ENCODE data around the gene APOL6.
"Not testable (repeated sequence)": the region's sequence is repeated elsewhere in the genome, so short reads cannot be mapped to it uniquely, and the experiment has no call there.

The APOL6 gene

GRCh38 chr22:35679492-35679891, 31.2 kb downstream of the APOL6 start:
- DNase-seq (ENCODE audit: low read depth), result not testable (repeated sequence)

- no peak for DNase-seq (ENCODE audit: low read depth)
Observed at GRCh38 chr22:35681454-35682052, 33.3 kb downstream of the APOL6 start.

GRCh38 chr22:35683560-35683959, 35.3 kb downstream of the APOL6 start:
- no peak for DNase-seq (ENCODE audit: low read depth)

- DNase-seq (ENCODE audit: low read depth), result no peak
Observed at GRCh38 chr22:35684270-35684700, 36.0 kb downstream of the APOL6 start.

- no peak for DNase-seq (ENCODE audit: low read depth)
Observed at GRCh38 chr22:35684732-35685131, 36.5 kb downstream of the APOL6 start.

GRCh38 chr22:35685731-35686130, 37.5 kb downstream of the APOL6 start:
- DNase-seq (ENCODE audit: low read depth), result no peak

- DNase-seq (ENCODE audit: low read depth), result no peak
Observed at GRCh38 chr22:35686298-35686697, 38.1 kb downstream of the APOL6 start.

GRCh38 chr22:35687461-35687860, 39.2 kb downstream of the APOL6 start:
- DNase-seq (ENCODE audit: low read depth), result no peak

GRCh38 chr22:35688913-35689675, 40.8 kb downstream of the APOL6 start:
- DNase-seq (ENCODE audit: low read depth), result no peak

GRCh38 chr22:35690001-35690400, 41.8 kb downstream of the APOL6 start:
- DNase-seq (ENCODE audit: low read depth), result no peak

- no peak for DNase-seq (ENCODE audit: low read depth)
Observed at GRCh38 chr22:35695202-35695601, 47.0 kb downstream of the APOL6 start.

GRCh38 chr22:35697142-35697541, 48.9 kb downstream of the APOL6 start:
- DNase-seq (ENCODE audit: low read depth), result no peak

- DNase-seq (ENCODE audit: low read depth), result not testable (repeated sequence)
Observed at GRCh38 chr22:35699852-35700251, 51.6 kb downstream of the APOL6 start.

- no peak for DNase-seq (ENCODE audit: low read depth)
Observed at GRCh38 chr22:35703861-35704584, 55.8 kb downstream of the APOL6 start.

- peak; percentile 47 for DNase-seq (ENCODE audit: low read depth)
Observed at GRCh38 chr22:35705141-35705540, 56.9 kb downstream of the APOL6 start.

GRCh38 chr22:35708453-35708852, 60.2 kb downstream of the APOL6 start:
- no peak for DNase-seq (ENCODE audit: low read depth)

GRCh38 chr22:35708917-35709316, 60.7 kb downstream of the APOL6 start:
- no peak for DNase-seq (ENCODE audit: low read depth)

- no peak for DNase-seq (ENCODE audit: low read depth)
Observed at GRCh38 chr22:35711336-35711735, 63.1 kb downstream of the APOL6 start.

- DNase-seq (ENCODE audit: low read depth), result no peak
Observed at GRCh38 chr22:35712672-35713071, 64.4 kb downstream of the APOL6 start.

GRCh38 chr22:35717572-35717971, 69.3 kb downstream of the APOL6 start, which contains the start of gene APOL5:
Gene APOL5 (plus strand): TSS chr22:35717872. CDS start chr22:35717872, 0 bp downstream.
- no peak for DNase-seq (ENCODE audit: low read depth)

Data from GM04504 (cell line).